Measurements from ENCODE around the gene RNF26.

DNA sequence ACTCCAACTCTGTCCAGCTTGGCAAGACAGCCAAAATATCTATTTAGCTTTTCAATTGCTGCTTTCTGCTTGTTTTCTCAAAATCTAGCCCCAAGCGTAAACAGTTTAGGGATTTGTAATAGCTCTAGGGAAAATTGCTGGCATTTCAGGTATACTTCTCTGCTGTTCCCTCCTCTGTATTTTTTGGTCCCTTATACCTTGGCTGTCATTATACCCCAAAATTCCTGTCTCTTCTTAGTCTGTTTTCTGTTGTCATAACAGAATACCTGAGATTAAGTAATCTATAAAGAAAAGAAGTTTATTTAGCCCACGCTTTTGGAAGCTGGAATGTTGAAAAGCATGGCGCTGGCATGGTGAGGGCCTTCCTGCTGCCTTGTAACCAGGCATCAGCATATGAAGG, 40.9 kb upstream of the RNF26 start:
- TF ChIP-seq, protein P1, sequence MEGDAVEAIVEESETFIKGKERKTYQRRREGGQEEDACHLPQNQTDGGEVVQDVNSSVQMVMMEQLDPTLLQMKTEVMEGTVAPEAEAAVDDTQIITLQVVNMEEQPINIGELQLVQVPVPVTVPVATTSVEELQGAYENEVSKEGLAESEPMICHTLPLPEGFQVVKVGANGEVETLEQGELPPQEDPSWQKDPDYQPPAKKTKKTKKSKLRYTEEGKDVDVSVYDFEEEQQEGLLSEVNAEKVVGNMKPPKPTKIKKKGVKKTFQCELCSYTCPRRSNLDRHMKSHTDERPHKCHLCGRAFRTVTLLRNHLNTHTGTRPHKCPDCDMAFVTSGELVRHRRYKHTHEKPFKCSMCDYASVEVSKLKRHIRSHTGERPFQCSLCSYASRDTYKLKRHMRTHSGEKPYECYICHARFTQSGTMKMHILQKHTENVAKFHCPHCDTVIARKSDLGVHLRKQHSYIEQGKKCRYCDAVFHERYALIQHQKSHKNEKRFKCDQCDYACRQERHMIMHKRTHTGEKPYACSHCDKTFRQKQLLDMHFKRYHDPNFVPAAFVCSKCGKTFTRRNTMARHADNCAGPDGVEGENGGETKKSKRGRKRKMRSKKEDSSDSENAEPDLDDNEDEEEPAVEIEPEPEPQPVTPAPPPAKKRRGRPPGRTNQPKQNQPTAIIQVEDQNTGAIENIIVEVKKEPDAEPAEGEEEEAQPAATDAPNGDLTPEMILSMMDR (IDR thresholded peaks at IDR 0.05) = no peak
- no peak for TF ChIP-seq POLR2A (IDR thresholded peaks at IDR 0.05)

All from lower leg skin (tissue), 3 donors.